ENCODE results near the gene RORC.

- TF ChIP-seq TAF1 (IDR thresholded peaks at IDR 0.05; ENCODE audit: low read depth, low read length) (no peak), POLR2AphosphoS5 (IDR thresholded peaks at IDR 0.05; ENCODE audit: low read depth, low read length) (no peak), NRF1 (IDR thresholded peaks at IDR 0.05; ENCODE audit: low read depth, low read length) (no peak)
- TF ChIP-seq, protein P1, sequence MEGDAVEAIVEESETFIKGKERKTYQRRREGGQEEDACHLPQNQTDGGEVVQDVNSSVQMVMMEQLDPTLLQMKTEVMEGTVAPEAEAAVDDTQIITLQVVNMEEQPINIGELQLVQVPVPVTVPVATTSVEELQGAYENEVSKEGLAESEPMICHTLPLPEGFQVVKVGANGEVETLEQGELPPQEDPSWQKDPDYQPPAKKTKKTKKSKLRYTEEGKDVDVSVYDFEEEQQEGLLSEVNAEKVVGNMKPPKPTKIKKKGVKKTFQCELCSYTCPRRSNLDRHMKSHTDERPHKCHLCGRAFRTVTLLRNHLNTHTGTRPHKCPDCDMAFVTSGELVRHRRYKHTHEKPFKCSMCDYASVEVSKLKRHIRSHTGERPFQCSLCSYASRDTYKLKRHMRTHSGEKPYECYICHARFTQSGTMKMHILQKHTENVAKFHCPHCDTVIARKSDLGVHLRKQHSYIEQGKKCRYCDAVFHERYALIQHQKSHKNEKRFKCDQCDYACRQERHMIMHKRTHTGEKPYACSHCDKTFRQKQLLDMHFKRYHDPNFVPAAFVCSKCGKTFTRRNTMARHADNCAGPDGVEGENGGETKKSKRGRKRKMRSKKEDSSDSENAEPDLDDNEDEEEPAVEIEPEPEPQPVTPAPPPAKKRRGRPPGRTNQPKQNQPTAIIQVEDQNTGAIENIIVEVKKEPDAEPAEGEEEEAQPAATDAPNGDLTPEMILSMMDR (IDR thresholded peaks at IDR 0.05; ENCODE audit: control extremely low read depth in 1 of 3, insufficient read depth in 1 of 3, low read depth in 1 of 3, low read length in 3 of 3): no peak
Measured at GRCh38 chr1:151831256-151831591, 378 bp downstream of the RORC start.

Measured in H1 (cell line).